ENCODE data around the gene SGO2.

SGO2 gene

DNA sequence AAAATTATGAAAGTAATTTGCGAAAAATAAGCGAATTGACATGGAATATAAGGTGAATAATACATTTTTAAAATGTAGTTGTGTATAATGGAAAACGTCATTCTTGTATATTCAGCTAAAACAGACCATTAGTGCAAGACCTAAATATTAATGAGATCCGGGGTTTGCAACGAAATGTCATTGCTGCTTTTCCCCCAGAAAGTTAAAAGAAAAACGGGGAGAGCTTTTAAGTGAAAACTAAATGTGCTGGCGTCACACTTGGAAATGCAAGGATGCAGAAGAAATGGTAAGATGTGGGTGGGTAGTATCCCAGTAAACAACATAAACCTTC, 491 bp upstream of the SGO2 start:
- Histone ChIP-seq H2AK5ac (ENCODE audit: low read depth, low read length) (no peak overlapping the region), H3K4me3 (ENCODE audit: low read length in 2 of 2) (peak overlapping the region; percentile 66 to 69), H3K36me3 (replicated peaks in 1 of 2; ENCODE audit: control insufficient read depth in 2 of 2, insufficient read depth in 2 of 2, low read length in 2 of 2) (no peaks in the 10 kb centered on the region), H2BK12ac (ENCODE audit: low read length) (no peak overlapping the region), H2BK15ac (ENCODE audit: low read length) (no peak overlapping the region), H2BK5ac (ENCODE audit: low read length) (no peak overlapping the region), H2AFZ (ENCODE audit: low read length) (peak overlapping the region; percentile 91), H3K4me2 (ENCODE audit: insufficient read depth, low read length, poor library complexity, severe bottlenecking) (peak overlapping the region; percentile 71), H3K4ac (ENCODE audit: low read length) (no peak overlapping the region), H2BK120ac (ENCODE audit: low read depth, low read length) (no peak overlapping the region), H3K14ac (ENCODE audit: low read length) (no peak overlapping the region), H3K18ac (ENCODE audit: low read length) (no peak overlapping the region), H3K23ac (ENCODE audit: low read depth, low read length, poor library complexity) (no peak overlapping the region), H3K27me3 (ENCODE audit: control insufficient read depth in 3 of 3, insufficient read depth in 3 of 3, low read depth in 1 of 3, low read length in 3 of 3) (peaks cover 0 to 34% (median 4%) of the 10 kb centered on the region in 3 experiments), H3K79me1 (ENCODE audit: low read depth, low read length) (peaks cover 1% of the 10 kb centered on the region), H4K8ac (ENCODE audit: low read depth, low read length) (no peak overlapping the region), H3K9me3 (replicated peaks in 1 of 2; ENCODE audit: control insufficient read depth in 2 of 2, insufficient read depth in 1 of 2, low read depth in 1 of 2, low read length in 2 of 2) (no peaks in the 10 kb centered on the region), H3K9ac (ENCODE audit: low read depth, low read length, poor library complexity) (no peak overlapping the region), H3K27ac (replicated peaks; ENCODE audit: low read length) (no peak overlapping the region), H4K91ac (ENCODE audit: low read depth, low read length, poor library complexity) (no peak overlapping the region), H3K4me1 (ENCODE audit: control insufficient read depth in 2 of 2, insufficient read depth in 1 of 2, low read depth in 1 of 2, low read length in 2 of 2) (peaks cover 4 to 12% of the 10 kb centered on the region in 2 donors)
- WGBS, 2 donors (ENCODE audit: extremely low coverage in 2 of 2, insufficient read length in 2 of 2, insufficient replicate concordance in 1 of 2): 100% methylated on average over 2 of the region's 7 CpGs; no CpG with 5 or more reads in 1 of the 2 donors
- DNase-seq (ENCODE audit: low spot score): no peak

DNA sequence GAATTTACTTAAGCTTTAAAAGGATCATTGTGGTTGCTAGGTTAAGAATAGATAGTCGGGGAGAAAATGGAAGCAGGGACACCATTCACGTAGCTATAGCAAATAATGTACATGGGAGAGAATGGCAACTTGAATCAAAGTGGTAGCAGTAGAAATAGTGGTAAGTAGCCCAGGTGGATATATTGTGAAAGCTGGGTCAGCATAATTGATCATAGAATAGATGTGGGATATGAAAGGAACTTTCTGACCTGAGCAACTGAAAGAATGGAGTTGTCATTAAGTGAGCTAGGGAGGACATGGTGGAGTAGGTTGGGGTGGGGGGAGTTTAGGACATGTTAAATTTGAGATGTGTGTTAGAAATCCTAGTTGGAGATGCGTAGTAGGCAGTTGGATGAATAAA, 2.2 kb downstream of the SGO2 start:
- Histone ChIP-seq H2BK120ac (ENCODE audit: low read depth, low read length) (no peak overlapping the region), H3K14ac (ENCODE audit: low read length) (no peak overlapping the region), H3K36me3 (replicated peaks in 1 of 2; ENCODE audit: control insufficient read depth in 2 of 2, insufficient read depth in 2 of 2, low read length in 2 of 2) (peaks cover 2 to 16% of the 10 kb centered on the region in 2 donors), H3K18ac (ENCODE audit: low read length) (no peak overlapping the region), H4K8ac (ENCODE audit: low read depth, low read length) (no peak overlapping the region), H2BK12ac (ENCODE audit: low read length) (no peak overlapping the region), H3K27me3 (ENCODE audit: control insufficient read depth in 3 of 3, insufficient read depth in 3 of 3, low read depth in 1 of 3, low read length in 3 of 3) (peaks cover 0 to 9% (median 2%) of the 10 kb centered on the region in 3 experiments), H3K4me1 (ENCODE audit: control insufficient read depth in 2 of 2, insufficient read depth in 1 of 2, low read depth in 1 of 2, low read length in 2 of 2) (peaks cover 4 to 12% of the 10 kb centered on the region in 2 donors), H2BK15ac (ENCODE audit: low read length) (no peak overlapping the region), H2BK5ac (ENCODE audit: low read length) (no peak overlapping the region), H4K91ac (ENCODE audit: low read depth, low read length, poor library complexity) (no peak overlapping the region), H2AK5ac (ENCODE audit: low read depth, low read length) (no peak overlapping the region), H3K9ac (ENCODE audit: low read depth, low read length, poor library complexity) (no peak overlapping the region), H3K4me2 (ENCODE audit: insufficient read depth, low read length, poor library complexity, severe bottlenecking) (no peak overlapping the region), H3K9me3 (replicated peaks in 1 of 2; ENCODE audit: control insufficient read depth in 2 of 2, insufficient read depth in 1 of 2, low read depth in 1 of 2, low read length in 2 of 2) (no peaks in the 10 kb centered on the region), H3K79me1 (ENCODE audit: low read depth, low read length) (peaks cover 1% of the 10 kb centered on the region), H3K4ac (ENCODE audit: low read length) (no peak overlapping the region), H3K23ac (ENCODE audit: low read depth, low read length, poor library complexity) (no peak overlapping the region), H3K27ac (replicated peaks; ENCODE audit: low read length) (no peak overlapping the region), H3K4me3 (ENCODE audit: low read length in 2 of 2) (no peak overlapping the region), H2AFZ (ENCODE audit: low read length) (no peak overlapping the region)
- no peak for DNase-seq (ENCODE audit: low spot score)
- WGBS, 2 donors (ENCODE audit: extremely low coverage in 2 of 2, insufficient read length in 2 of 2, insufficient replicate concordance in 1 of 2): no CpG with 5 or more reads among the region's 3 CpGs

DNA sequence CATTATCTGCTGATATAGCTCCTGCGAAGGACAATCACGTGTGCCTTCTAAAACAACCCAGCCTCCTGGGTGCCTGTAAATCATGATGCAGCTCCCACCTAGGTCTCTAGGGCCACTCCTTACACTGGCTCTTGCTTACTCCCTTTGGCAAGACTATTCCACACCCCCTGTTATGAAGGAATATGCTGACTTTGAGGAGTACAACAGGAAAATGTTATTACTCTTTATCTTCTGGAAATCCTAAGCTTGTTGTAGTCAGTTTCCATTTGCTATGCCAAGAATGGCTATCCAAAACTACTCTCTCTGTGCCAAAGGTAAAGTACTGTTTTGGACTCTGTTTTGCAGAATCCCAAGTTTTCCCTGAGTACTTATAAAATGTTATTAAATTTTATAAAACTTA, 7.7 kb downstream of the SGO2 start:
- no peaks in the 10 kb centered on the region for H3K4me1 ChIP-seq (ENCODE audit: control insufficient read depth in 2 of 2, insufficient read depth in 1 of 2, low read depth in 1 of 2, low read length in 2 of 2)
- H2BK12ac ChIP-seq (ENCODE audit: low read length): no peak overlapping the region
- no peak overlapping the region for H3K27ac ChIP-seq (replicated peaks; ENCODE audit: low read length)
- no peak for DNase-seq (ENCODE audit: low spot score)
- no peaks in the 10 kb centered on the region for H3K27me3 ChIP-seq (ENCODE audit: control insufficient read depth in 3 of 3, insufficient read depth in 3 of 3, low read depth in 1 of 3, low read length in 3 of 3)
- no peak overlapping the region for H3K4me3 ChIP-seq (ENCODE audit: low read length in 2 of 2)
- H3K9ac ChIP-seq (ENCODE audit: low read depth, low read length, poor library complexity): no peak overlapping the region
- H3K14ac ChIP-seq (ENCODE audit: low read length): no peak overlapping the region
- WGBS, 2 donors (ENCODE audit: extremely low coverage in 2 of 2, insufficient read length in 2 of 2, insufficient replicate concordance in 1 of 2): no CpG with 5 or more reads among the region's 2 CpGs
- no peak overlapping the region for H2BK15ac ChIP-seq (ENCODE audit: low read length)
- no peak overlapping the region for H3K4me2 ChIP-seq (ENCODE audit: insufficient read depth, low read length, poor library complexity, severe bottlenecking)
- H3K18ac ChIP-seq (ENCODE audit: low read length): no peak overlapping the region
- peaks cover 1% of the 10 kb centered on the region for H3K79me1 ChIP-seq (ENCODE audit: low read depth, low read length)
- H3K9me3 ChIP-seq (replicated peaks in 1 of 2; ENCODE audit: control insufficient read depth in 2 of 2, insufficient read depth in 1 of 2, low read depth in 1 of 2, low read length in 2 of 2): peaks cover 0 to 2% of the 10 kb centered on the region in 2 donors
- H2BK120ac ChIP-seq (ENCODE audit: low read depth, low read length): no peak overlapping the region
- peaks cover 5 to 70% of the 10 kb centered on the region in 2 donors for H3K36me3 ChIP-seq (replicated peaks in 1 of 2; ENCODE audit: control insufficient read depth in 2 of 2, insufficient read depth in 2 of 2, low read length in 2 of 2)
- H4K91ac ChIP-seq (ENCODE audit: low read depth, low read length, poor library complexity): no peak overlapping the region
- no peak overlapping the region for H2AK5ac ChIP-seq (ENCODE audit: low read depth, low read length)
- no peak overlapping the region for H3K4ac ChIP-seq (ENCODE audit: low read length)
- H4K8ac ChIP-seq (ENCODE audit: low read depth, low read length): no peak overlapping the region
- no peak overlapping the region for H2AFZ ChIP-seq (ENCODE audit: low read length)
- H3K23ac ChIP-seq (ENCODE audit: low read depth, low read length, poor library complexity): no peak overlapping the region
- H2BK5ac ChIP-seq (ENCODE audit: low read length): no peak overlapping the region

DNA sequence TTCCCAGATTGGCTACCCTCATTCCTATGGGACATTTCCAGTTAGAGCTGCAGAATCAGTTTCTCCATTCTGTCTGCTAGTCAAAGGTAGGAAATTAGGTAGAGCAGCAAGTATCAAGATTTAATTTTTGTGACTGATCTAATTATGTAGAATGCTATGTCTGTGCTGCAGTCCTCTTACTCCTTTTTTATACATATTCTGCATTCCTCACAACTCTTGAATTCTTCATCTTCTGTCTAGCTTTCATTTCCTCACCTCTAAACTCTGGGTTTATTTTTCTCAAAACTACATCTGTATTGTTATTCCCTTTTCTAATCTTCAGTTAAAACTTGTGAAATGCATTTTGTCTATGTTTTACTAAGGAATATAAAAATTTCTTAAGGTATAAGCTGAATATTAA, 8.6 kb downstream of the SGO2 start:
- no peak overlapping the region for H2BK12ac ChIP-seq (ENCODE audit: low read length)
- no peak overlapping the region for H2BK5ac ChIP-seq (ENCODE audit: low read length)
- no peak overlapping the region for H2AFZ ChIP-seq (ENCODE audit: low read length)
- no peak overlapping the region for H3K4me2 ChIP-seq (ENCODE audit: insufficient read depth, low read length, poor library complexity, severe bottlenecking)
- H3K18ac ChIP-seq (ENCODE audit: low read length): no peak overlapping the region
- H3K4me1 ChIP-seq (ENCODE audit: control insufficient read depth in 2 of 2, insufficient read depth in 1 of 2, low read depth in 1 of 2, low read length in 2 of 2): no peaks in the 10 kb centered on the region
- H3K14ac ChIP-seq (ENCODE audit: low read length): no peak overlapping the region
- H3K9ac ChIP-seq (ENCODE audit: low read depth, low read length, poor library complexity): no peak overlapping the region
- H3K27me3 ChIP-seq (ENCODE audit: control insufficient read depth in 3 of 3, insufficient read depth in 3 of 3, low read depth in 1 of 3, low read length in 3 of 3): no peaks in the 10 kb centered on the region
- H4K91ac ChIP-seq (ENCODE audit: low read depth, low read length, poor library complexity): no peak overlapping the region
- no peak overlapping the region for H3K4me3 ChIP-seq (ENCODE audit: low read length in 2 of 2)
- H3K79me1 ChIP-seq (ENCODE audit: low read depth, low read length): peaks cover 1% of the 10 kb centered on the region
- no peak for DNase-seq (ENCODE audit: low spot score)
- H2BK120ac ChIP-seq (ENCODE audit: low read depth, low read length): no peak overlapping the region
- peaks cover under 1 to 2% of the 10 kb centered on the region in 2 donors for H3K9me3 ChIP-seq (replicated peaks in 1 of 2; ENCODE audit: control insufficient read depth in 2 of 2, insufficient read depth in 1 of 2, low read depth in 1 of 2, low read length in 2 of 2)
- no peak overlapping the region for H3K23ac ChIP-seq (ENCODE audit: low read depth, low read length, poor library complexity)
- H4K8ac ChIP-seq (ENCODE audit: low read depth, low read length): no peak overlapping the region
- no peak overlapping the region for H3K27ac ChIP-seq (replicated peaks; ENCODE audit: low read length)
- H3K4ac ChIP-seq (ENCODE audit: low read length): no peak overlapping the region
- peaks cover 5 to 78% of the 10 kb centered on the region in 2 donors for H3K36me3 ChIP-seq (replicated peaks in 1 of 2; ENCODE audit: control insufficient read depth in 2 of 2, insufficient read depth in 2 of 2, low read length in 2 of 2)
- H2BK15ac ChIP-seq (ENCODE audit: low read length): no peak overlapping the region
- H2AK5ac ChIP-seq (ENCODE audit: low read depth, low read length): no peak overlapping the region

Data from neuronal stem cell (in vitro differentiated cells).